Cardiac septum (tissue), 1 donor: Measurements from ENCODE around the gene F7. TPM values are rescaled to one million over a fixed set of nuclear protein-coding genes. Genes with fewer than 3 reads are reported as not detected.

Source experiments
- DNase-seq: peaks from one replicate; pipeline ENCODE4 v3.0.0-alpha.2; 2020; ENCODE audit warnings: low spot score
- intact Hi-C: fragments of 100-400 bp; cut with DNase I; formaldehyde crosslinking; loops from one replicate; pipeline ENCODE4 v1.14.0; 2022
- total RNA-seq: library from RNA; stranded (reverse); fragmentation: NEBNext Ultra II Directional; extraction: Animal tissue kit (Norgen Biotek cat#: 25700); gene quantifications from one replicate; pipeline ENCODE4 v1.2.1, GENCODE V29; 2021
- donor health status: DM: no; HTN: no; CAD: no.

Gene F7
- total RNA-seq, 1 donor from 2014 or later, result 0.46 TPM

- intact Hi-C loops, result no loop called here
- DNase-seq, result peak; percentile 46
These were observed 41.6 kb downstream of the F7 start for GRCh38 chr13:113147206-113147605.

DNA sequence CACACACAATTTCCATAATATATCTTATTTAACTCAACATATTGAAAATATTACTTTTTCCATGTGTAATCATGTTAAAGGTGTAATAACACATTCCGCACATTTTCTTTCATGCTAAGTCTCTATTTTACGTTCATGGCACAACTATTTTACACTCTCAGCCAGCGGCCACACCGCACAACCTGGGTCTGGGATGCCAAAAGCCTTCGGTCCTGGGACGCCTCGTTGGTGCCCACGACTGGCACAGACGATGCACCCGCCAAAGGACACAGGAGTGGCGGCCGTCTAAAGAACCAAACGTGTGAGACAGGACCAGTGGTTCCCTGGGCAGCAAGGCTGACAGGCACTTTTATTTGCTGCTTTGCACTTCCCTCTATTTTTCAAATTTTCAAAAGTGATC, 42.8 kb downstream of the F7 start:
- DNase-seq, result peak; percentile 31
- intact Hi-C loops, result no loop called here

GRCh38 chr13:113148940-113149503, 43.4 kb downstream of the F7 start:
- intact Hi-C loops, result no loop called here
- peak; percentile 63 for DNase-seq

DNA sequence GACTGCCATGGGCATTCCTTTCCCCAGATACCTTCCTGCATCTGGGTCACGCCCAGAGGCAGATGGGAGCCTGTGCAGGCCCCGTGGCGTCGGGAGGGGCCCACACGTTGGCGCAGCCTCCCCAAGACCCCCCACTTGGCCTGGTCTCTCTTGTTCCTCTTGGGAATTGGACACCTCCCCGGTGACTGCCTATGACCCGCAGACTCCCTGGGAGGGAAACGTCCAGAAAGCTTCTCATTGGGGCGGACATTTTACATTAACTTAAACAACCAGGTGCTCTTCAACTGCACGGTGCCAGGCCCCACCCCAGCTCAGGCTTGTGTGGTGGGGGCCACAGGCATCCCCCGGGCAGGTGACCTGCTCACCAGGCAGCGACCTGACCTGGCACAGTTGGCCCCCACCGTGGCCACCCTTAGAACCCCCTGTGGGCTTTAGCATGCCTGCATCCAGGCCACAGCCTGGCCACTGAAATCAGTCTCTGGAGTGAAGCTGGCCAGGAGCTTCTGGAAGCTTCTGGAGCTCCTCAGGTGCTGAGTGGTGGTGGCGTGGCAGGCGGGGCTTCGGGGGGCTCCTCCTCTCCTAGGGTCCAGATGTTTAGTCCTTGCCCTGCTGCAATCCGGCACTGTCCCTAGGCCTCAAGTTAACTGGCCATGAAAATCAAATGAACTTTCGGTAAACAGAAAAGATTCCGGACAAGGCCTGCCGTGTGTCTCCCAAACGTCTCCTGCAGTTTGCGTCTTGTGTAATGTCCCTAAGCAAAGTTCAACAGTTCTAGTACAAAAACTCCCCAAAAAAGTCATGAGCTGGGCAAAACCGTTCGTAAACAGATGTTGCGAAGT, 44.3 kb downstream of the F7 start:
- intact Hi-C loops, result no loop called here
- DNase-seq, result peak; percentile 64

GRCh38 chr13:113150550-113151365, 45.2 kb downstream of the F7 start:
- DNase-seq, result peak; percentile 29
- intact Hi-C loops, result no loop called here

DNA sequence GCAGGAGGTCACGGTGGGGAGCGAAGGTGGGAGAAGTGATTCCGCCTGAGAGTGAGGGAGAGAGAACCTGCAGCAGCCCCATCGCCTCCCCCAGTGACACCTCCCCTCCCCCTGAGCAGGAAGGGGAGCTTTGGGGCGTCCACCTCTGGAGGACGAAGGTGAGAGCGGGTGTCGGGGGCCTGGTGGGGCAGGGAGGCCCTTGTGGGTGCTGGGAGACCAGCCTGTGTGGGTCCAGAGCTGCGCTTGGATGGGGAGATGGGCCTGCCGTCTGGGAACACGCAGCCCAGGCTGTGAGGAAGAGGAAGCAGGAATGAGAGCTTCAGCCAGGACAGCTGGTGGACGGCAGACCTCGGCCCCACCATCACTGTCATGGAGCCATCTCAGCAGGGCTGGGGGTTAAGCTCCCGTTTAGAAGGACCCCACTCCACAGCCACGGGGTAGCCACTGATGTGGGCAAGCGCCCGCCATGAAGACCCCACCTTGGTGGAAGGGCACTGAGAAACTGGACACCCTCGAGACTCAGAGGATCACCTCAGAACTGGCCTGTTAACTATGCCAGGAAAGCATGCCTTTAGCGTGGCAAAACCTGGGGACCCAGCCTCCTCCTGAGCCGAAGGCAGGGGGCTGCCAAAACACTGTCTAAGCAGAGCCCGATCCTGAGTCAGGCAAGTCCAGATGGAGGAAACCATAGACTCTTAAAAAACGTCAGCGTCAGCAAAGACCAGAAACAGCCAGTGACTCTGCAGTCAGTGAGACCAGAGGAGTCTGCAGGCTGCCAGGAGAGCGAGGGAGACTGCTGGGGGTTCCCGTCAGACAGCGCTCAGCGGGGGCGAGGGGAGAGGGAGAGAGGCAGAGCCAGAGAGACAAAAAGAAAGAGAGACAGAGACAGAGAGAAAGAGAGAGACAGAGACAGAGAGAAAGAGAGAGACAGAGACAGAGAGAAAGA, 46.4 kb downstream of the F7 start:
- peak; percentile 74 for DNase-seq
- intact Hi-C loops, result loop anchor here (2.0 kb wide), 1 partner anchor 57 kb away; the partner anchor contains the start of genes CUL4A and PCID2

DNA sequence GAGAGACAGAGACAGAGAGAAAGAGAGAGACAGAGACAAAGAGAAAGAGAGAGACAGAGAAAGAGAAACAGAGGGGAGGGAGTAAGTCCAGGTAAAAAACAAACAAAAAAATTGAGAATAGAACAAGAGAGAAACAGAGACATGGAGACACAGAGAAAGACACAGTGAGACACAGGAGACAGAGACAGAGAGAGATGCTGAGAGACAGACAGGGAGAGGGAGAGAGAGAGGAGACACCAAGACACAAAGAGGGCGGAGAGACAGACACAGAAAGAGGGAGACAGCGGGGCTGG, 47.0 kb downstream of the F7 start:
- intact Hi-C loops, result loop anchor here (2.0 kb wide), 1 partner anchor 56 kb away; the partner anchor contains the start of genes CUL4A and PCID2
- DNase-seq, result no peak

DNA sequence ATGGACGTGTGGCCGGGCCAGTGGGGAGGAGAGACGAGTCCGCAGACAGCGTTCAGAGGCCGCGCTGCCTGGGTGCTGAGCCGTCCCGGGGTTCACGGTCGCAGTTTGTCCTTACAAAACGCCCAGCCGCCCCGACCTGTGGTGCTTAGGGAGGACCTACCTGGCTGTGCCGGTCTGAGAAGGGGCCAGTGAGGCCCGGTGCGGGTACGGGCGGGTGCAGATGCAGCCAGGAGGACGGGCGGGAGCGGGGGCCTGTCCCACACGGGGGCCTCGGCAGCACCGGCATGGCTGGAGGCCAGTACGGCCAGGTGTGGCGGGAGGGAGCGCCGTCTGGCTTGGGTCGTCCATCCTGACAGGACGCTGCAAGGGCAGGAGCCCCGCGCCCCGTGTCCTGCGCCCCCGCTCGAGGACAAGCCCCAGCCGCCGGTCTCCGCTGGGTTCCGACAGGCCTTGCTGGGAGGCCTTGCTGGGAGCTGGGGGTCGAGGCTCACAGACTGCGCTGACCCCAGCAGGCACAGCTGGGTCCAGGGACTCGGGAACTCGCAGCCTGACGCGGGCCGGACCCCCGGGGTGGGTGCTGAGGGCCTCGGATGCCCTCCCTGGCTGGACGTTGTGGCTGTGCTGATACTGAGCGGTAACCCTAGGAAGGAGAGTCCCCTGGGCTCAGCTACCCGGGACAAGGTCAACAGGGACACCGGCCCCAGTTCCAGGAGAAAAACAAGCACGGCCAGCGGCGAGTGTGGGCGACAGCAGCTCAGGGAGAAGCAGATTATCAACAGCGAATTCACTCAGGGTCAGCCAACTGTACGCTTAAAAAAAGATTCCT, 47.6 kb downstream of the F7 start:
- intact Hi-C loops, result loop anchor here (2.0 kb wide), 1 partner anchor 56 kb away; the partner anchor contains the start of genes CUL4A and PCID2
- peak; percentile 80 for DNase-seq

- peak; percentile 89 for DNase-seq
- intact Hi-C loops, result loop anchor here (2.0 kb wide), 1 partner anchor 55 kb away; the partner anchor contains the start of genes CUL4A and PCID2
These were observed 48.5 kb downstream of the F7 start for GRCh38 chr13:113153810-113154748.

- DNase-seq, result no peak
- intact Hi-C loops, result no loop called here
These were observed 49.6 kb downstream of the F7 start for GRCh38 chr13:113155201-113155600.

DNA sequence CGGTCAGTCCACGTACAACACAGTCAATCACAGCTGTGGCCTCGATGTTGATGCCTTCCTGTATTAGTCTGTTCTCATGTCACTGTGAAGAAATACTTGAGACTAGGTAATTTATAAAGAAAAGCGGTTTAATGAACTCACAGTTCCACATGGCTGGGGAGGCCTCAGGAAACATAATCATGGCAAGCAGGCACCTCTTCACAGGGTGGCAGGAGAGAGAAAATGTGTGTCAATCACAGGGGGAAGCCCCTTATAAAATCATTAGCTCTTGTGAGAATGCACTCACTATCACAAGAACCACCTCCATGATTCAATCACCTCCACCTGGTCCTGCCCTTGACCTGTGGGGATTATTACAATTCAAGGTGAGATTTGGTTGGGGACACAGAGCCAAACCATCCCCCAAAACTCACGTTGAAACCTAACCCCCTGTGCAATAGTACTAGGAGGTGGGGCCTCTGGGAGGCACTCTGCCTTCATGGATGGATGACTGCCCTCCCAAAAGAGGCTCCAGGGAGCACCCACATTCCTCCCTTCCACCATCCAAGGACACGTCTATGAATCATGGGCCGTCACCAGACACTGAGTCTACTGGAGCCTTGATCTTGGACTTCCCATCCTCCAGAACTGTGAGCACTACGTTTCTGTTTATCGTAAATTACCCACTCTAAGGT, 50.5 kb downstream of the F7 start:
- DNase-seq, result no peak
- intact Hi-C loops, result no loop called here

DNA sequence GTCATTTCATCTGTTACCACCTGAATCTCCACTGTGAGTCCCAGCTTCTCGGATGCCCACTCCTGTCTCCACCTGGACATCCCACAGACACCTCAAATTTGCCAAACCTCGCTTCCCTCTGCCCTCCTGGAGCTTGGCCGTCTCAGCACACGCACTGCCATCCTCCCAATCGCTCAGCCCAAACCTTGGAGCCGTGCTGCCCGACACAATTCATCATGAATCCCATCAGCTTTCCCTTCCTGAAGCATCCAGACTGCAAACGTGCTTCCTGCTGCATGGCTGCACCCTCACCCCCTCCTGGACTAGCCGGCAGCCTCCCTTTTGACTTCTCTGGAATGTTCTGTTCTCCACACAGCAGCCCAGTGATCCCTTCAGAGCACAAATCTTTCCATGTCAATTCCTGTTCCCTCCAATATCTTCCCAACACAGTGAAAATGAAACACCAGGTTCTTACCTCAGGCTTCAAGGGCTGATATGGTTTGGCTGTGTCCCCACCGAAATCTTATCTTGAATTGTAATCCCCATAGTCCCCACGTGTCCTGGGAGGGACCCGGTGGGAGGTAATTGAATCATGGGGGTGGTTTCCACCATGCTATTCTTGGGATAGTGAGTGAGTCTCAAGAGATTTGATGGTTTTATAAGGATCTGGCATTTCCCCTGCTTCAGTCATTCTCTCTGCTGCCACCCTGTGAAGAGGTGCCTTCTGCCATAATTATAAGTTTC, 51.8 kb downstream of the F7 start:
- DNase-seq, result no peak
- intact Hi-C loops, result no loop called here

DNA sequence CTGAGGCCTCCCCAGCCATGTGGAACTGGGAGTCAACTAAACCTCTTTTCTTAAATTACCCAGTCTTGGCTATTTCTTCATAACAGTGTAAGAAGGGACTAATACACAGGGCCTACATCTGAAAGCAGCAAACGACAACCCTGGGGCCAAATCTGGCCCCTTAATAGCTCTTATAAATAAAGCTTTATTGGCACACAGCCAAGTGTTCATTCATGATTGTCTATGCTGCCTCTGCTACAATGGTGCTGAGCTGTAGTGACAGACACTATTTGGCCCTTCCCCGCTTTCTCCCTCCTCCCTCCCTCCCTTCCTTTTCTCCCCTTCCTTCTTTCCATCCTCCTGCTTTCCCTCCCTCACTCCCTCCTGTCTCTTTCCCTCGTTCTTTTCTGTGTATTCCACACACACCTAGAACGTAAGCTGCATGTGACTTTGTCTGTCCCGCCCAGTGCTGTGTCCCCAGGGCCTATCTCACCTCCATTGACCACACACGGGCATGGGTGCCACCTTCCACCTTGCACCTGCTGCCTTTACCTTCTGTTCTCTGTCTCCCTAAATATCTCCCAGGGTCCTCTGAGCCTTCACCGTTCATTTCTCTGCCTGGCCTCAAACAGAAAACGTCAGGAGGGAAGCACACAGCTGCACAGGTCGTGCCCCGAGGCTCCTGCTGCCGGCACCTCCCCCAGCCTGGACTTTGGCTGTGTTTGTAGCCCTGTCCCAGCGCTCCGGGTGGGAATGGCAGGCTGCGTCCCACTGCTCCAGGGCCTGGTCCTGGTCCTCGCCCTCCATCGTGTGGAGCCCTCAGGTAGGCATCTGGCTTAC, 52.5 kb downstream of the F7 start, which contains the start of gene PROZ:
PROZ (plus strand) TSS at position 720 of the 819 bp plus-strand sequence; CDS start at position 733, 13 bp downstream.
- intact Hi-C loops, result no loop called here
- no peak for DNase-seq

DNA sequence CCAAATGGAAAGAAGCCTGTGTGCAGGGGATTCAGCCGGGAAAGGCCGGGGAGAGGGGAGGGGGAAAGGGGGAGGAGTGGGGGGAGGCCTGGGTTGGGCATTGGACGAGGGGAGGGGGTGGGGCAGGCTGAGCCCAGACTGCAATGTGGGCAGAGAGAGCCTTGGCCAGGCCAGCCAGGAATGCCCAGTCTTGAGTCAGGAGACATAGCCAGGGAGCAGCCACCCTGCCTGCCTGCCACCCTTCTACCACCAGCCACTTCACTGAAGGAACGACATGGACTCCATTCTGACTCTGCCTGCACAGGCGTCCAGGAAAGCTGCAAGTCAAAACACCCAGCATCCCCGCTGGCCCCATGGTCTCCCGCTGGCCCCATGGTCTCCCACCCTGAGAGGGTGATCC, 53.4 kb downstream of the F7 start:
- no peak for DNase-seq
- intact Hi-C loops, result no loop called here

GRCh38 chr13:113159701-113160100, 54.1 kb downstream of the F7 start:
- intact Hi-C loops, result no loop called here
- no peak for DNase-seq
